HG03139 (cell line): ENCODE results near the gene USP30.

Source experiments
- ATAC-seq: cut with Tn5 transposase; IDR thresholded peaks from one replicate; pipeline ENCODE4 v1.9.1; 2021; ENCODE audit not compliant: unreplicated experiment

Gene USP30

GRCh38 chr12:109125791-109126190, 73.4 kb downstream of the USP30 start:
- ATAC-seq, result no peak

- ATAC-seq, result no peak
These were observed 74.4 kb downstream of the USP30 start for GRCh38 chr12:109126784-109127183.

- no peak for ATAC-seq
These were observed 75.3 kb downstream of the USP30 start for GRCh38 chr12:109127533-109128242.

GRCh38 chr12:109130297-109131153, 78.1 kb downstream of the USP30 start:
- ATAC-seq, result no peak

- ATAC-seq, result no peak
These were observed 79.0 kb downstream of the USP30 start for GRCh38 chr12:109131154-109132050.

- no peak for ATAC-seq
These were observed 82.0 kb downstream of the USP30 start for GRCh38 chr12:109134186-109134917.

GRCh38 chr12:109137055-109137454, 84.7 kb downstream of the USP30 start:
- no peak for ATAC-seq
